ENCODE measurements around the gene SHROOM3.
"Not testable (repeated sequence)": the region's sequence is repeated elsewhere in the genome, so short reads cannot be mapped to it uniquely, and the experiment has no call there.

The SHROOM3 gene

DNA sequence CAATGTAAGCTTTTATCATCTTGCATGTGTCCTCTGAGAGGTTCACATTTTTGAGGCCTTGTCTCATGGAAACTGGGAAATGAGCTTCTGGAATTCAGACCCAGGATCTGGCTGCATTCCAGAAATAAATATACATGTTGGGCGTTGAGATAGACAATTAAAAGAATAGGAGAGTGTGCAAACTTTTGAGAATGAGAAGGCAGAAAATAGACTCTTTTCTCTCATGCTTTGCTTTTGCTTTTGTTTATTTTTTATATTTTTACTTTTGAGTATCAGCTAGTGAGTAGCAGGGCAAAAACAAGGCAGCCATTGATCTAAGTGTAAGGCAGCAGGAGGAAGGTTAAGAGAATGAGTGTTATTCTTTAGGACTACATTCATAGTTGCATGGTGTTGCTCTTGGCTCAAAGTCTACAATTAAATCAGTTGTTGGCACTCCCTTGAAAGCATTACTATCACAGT, 12.4 kb downstream of the SHROOM3 start:
- no peak overlapping the region for H3K27ac ChIP-seq
- TF ChIP-seq ZFX (IDR thresholded peaks at IDR 0.05; ENCODE audit: borderline replicate concordance) = no peak

DNA sequence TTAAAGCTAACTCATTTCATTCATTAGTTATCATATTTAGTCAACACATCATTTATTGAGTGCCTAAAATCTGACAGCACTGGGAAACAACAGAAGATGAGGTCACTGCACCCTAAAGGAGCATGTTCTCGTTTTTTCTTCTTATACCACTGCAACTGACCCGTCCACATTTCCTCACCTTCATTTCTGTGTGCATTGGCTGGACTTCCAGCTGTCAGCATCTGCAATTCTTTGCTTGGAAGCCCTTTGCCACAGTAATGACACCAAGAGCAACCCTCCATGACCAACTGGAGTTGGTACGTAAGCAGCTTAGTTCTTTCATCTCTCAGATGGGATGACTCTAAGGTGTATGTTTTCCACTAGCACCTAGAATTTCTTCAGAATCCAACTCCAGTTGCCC, 13.2 kb downstream of the SHROOM3 start:
- no peak for TF ChIP-seq ZFX (IDR thresholded peaks at IDR 0.05; ENCODE audit: borderline replicate concordance)
- TF ChIP-seq, protein P1, sequence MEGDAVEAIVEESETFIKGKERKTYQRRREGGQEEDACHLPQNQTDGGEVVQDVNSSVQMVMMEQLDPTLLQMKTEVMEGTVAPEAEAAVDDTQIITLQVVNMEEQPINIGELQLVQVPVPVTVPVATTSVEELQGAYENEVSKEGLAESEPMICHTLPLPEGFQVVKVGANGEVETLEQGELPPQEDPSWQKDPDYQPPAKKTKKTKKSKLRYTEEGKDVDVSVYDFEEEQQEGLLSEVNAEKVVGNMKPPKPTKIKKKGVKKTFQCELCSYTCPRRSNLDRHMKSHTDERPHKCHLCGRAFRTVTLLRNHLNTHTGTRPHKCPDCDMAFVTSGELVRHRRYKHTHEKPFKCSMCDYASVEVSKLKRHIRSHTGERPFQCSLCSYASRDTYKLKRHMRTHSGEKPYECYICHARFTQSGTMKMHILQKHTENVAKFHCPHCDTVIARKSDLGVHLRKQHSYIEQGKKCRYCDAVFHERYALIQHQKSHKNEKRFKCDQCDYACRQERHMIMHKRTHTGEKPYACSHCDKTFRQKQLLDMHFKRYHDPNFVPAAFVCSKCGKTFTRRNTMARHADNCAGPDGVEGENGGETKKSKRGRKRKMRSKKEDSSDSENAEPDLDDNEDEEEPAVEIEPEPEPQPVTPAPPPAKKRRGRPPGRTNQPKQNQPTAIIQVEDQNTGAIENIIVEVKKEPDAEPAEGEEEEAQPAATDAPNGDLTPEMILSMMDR (IDR thresholded peaks at IDR 0.05) = no peak
- no peak overlapping the region for H3K27ac ChIP-seq

GRCh38 chr4:76449362-76449767, 14.3 kb downstream of the SHROOM3 start:
- TF ChIP-seq ZFX (IDR thresholded peaks at IDR 0.05; ENCODE audit: borderline replicate concordance) = no peak
- TF ChIP-seq, protein P1 (IDR thresholded peaks at IDR 0.05) = no peak
- H3K27ac ChIP-seq = no peak overlapping the region

DNA sequence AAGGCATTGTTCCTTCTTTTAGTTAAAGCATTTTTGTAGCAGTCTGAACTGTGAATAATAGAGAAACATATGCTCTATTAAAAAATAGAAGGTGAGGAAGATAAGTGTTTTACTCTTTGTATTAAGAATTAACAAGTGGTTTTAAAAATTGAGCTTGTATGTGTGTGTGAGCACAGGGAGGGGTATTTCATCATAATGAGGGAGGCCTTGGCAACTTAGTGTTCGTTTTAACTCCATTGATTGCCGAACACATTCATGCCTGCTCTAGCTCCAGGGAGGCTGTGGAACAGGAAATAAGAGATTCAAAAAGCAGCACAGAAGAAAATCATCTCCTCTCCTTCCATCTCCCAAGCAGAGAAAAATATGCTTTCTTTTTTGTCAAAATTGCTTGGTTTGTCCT, 14.8 kb downstream of the SHROOM3 start:
- TF ChIP-seq, protein P1 (IDR thresholded peaks at IDR 0.05) = no peak
- no peak for TF ChIP-seq ZFX (IDR thresholded peaks at IDR 0.05; ENCODE audit: borderline replicate concordance)
- no peak overlapping the region for H3K27ac ChIP-seq

DNA sequence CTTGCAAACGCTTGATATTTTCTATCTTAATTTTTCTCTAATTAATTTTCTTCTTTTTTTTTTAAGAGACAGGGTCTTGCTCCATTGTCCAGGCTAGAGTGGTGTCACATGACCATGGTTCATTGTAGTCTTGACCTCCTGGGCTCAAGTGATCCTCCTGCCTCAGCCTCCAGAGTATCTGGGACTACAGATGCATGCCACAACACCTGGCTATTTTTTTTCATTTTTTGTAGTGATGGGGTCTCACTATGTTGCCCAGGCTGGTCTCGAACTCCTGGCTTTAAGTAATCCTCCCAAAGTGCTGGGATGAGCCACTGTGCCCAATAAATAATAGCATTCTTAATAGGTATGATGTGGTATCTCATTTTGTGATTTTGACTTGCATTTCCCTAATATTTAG, 18.2 kb downstream of the SHROOM3 start:
- TF ChIP-seq, protein P1 (IDR thresholded peaks at IDR 0.05) = no peak
- no peak for TF ChIP-seq ZFX (IDR thresholded peaks at IDR 0.05; ENCODE audit: borderline replicate concordance)
- H3K27ac ChIP-seq = no peak overlapping the region

DNA sequence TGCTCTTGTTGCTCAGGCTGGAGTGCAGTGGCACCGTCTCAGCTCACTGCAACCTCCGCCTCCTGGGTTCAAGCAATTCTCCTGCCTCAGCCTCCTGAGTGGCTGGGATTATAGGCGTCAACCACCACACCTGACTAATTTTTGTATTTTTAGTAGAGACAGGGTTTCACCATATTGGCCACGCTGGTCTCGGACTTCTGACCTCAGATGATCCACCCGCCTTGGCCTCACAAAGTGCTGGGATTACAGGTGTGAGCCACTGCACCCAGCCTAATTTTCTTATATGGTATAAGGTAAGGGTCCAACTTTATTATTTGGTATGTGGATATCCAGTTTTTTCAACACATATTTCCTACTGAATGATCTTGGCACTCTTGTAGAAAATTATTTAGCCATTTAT, 19.0 kb downstream of the SHROOM3 start:
- not testable (repeated sequence) for H3K27ac ChIP-seq

- TF ChIP-seq, protein P1 (IDR thresholded peaks at IDR 0.05) = no peak
- TF ChIP-seq ZFX (IDR thresholded peaks at IDR 0.05; ENCODE audit: borderline replicate concordance) = no peak
- no peak overlapping the region for H3K27ac ChIP-seq
Observed at GRCh38 chr4:76457885-76458284, 22.9 kb downstream of the SHROOM3 start.

GRCh38 chr4:76458297-76458696, 23.3 kb downstream of the SHROOM3 start:
- no peak overlapping the region for H3K27ac ChIP-seq
- TF ChIP-seq ZFX (IDR thresholded peaks at IDR 0.05; ENCODE audit: borderline replicate concordance) = no peak
- TF ChIP-seq, protein P1 (IDR thresholded peaks at IDR 0.05) = no peak
